Activated CD4-positive, alpha-beta T cell treated with anti-CD3 and anti-CD28 coated beads, Interleukin-2, Interleukin-4, amounts not matched to agents 100 ng/mL and 50 ng/mL, durations not matched to agents 16 hours and 8 hours (primary cell): ENCODE data around the gene CD8B.
"Not testable (repeated sequence)": the region's sequence is repeated elsewhere in the genome, so short reads cannot be mapped to it uniquely, and the experiment has no call there.

ENCODE experiments used
- DNase-seq: peaks from one replicate; pipeline ENCODE4 v3.0.0-alpha.2; 2020; ENCODE audit warnings: low spot score

CD8B gene

GRCh38 chr2:86836915-86837695 is 24.6 kb downstream of the CD8B start:
- peak; percentile 54 for DNase-seq

GRCh38 chr2:86835548-86835889 is 26.2 kb downstream of the CD8B start:
- DNase-seq = not testable (repeated sequence)

GRCh38 chr2:86833315-86833714 is 28.4 kb downstream of the CD8B start:
- DNase-seq = no peak

GRCh38 chr2:86832334-86833096 is 29.2 kb downstream of the CD8B start:
- no peak for DNase-seq

- no peak for DNase-seq
Observed at GRCh38 chr2:86831537-86831936, 30.1 kb downstream of the CD8B start.

- DNase-seq = no peak
Observed at GRCh38 chr2:86826951-86827350, 34.7 kb downstream of the CD8B start.

GRCh38 chr2:86825693-86826381 is 35.8 kb downstream of the CD8B start:
- peak; percentile 31 for DNase-seq

- no peak for DNase-seq
Observed at GRCh38 chr2:86825036-86825692, 36.5 kb downstream of the CD8B start.

- no peak for DNase-seq
Observed at GRCh38 chr2:86822668-86823345, 38.9 kb downstream of the CD8B start.

- DNase-seq = no peak
Observed at GRCh38 chr2:86821842-86822241, 39.8 kb downstream of the CD8B start.

GRCh38 chr2:86821306-86821705 is 40.4 kb downstream of the CD8B start:
- no peak for DNase-seq

- DNase-seq = no peak
Observed at GRCh38 chr2:86818957-86819356, 42.7 kb downstream of the CD8B start.

- DNase-seq = no peak
Observed at GRCh38 chr2:86818114-86818801, 43.4 kb downstream of the CD8B start.

GRCh38 chr2:86815611-86816010 is 46.1 kb downstream of the CD8B start:
- no peak for DNase-seq

GRCh38 chr2:86809481-86810121 is 52.1 kb downstream of the CD8B start:
- no peak for DNase-seq

- peak; percentile 94 for DNase-seq
Observed at GRCh38 chr2:86808315-86809161, 53.1 kb downstream of the CD8B start.

GRCh38 chr2:86807468-86808275 is 54.0 kb downstream of the CD8B start:
- peak; percentile 35 for DNase-seq

- no peak for DNase-seq
Observed at GRCh38 chr2:86807133-86807467, 54.6 kb downstream of the CD8B start.
